ENCODE results near the gene IQCM.

Gene IQCM

GRCh38 chr4:149815743-149816142, at the start of gene IQCM:
IQCM (minus strand) TSS chr4:149815843; CDS start chr4:149742691, 73,152 bp downstream.
- no peak for DNase-seq

- DNase-seq = no peak
Observed at GRCh38 chr4:149857446-149857845, 41.8 kb upstream of the IQCM start.

- DNase-seq = peak; percentile 6
Observed at GRCh38 chr4:149845743-149846142, 30.1 kb upstream of the IQCM start.

GRCh38 chr4:149841686-149842085, 26.0 kb upstream of the IQCM start:
- DNase-seq = no peak

- no peak for DNase-seq
Observed at GRCh38 chr4:149838036-149838435, 22.4 kb upstream of the IQCM start.

- DNase-seq = no peak
Observed at GRCh38 chr4:149836546-149836945, 20.9 kb upstream of the IQCM start.

GRCh38 chr4:149835280-149835679, 19.6 kb upstream of the IQCM start:
- DNase-seq = no peak

GRCh38 chr4:149831656-149832208, 16.1 kb upstream of the IQCM start:
- no peak for DNase-seq

- no peak for DNase-seq
Observed at GRCh38 chr4:149830823-149831222, 15.2 kb upstream of the IQCM start.

- DNase-seq = no peak
Observed at GRCh38 chr4:149825336-149825735, 9.7 kb upstream of the IQCM start.

GRCh38 chr4:149823769-149824221, 8.2 kb upstream of the IQCM start:
- DNase-seq = no peak

- no peak for DNase-seq
Observed at GRCh38 chr4:149801416-149801815, 14.2 kb downstream of the IQCM start.

- no peak for DNase-seq
Observed at GRCh38 chr4:149799546-149799945, 16.1 kb downstream of the IQCM start.

GRCh38 chr4:149796381-149796780, 19.3 kb downstream of the IQCM start:
- DNase-seq = no peak

GRCh38 chr4:149795256-149795655, 20.4 kb downstream of the IQCM start:
- no peak for DNase-seq

GRCh38 chr4:149794352-149794751, 21.3 kb downstream of the IQCM start:
- DNase-seq = no peak

GRCh38 chr4:149793459-149793858, 22.2 kb downstream of the IQCM start:
- no peak for DNase-seq

- no peak for DNase-seq
Observed at GRCh38 chr4:149791851-149792250, 23.8 kb downstream of the IQCM start.

- DNase-seq = no peak
Observed at GRCh38 chr4:149790172-149790907, 25.3 kb downstream of the IQCM start.

GRCh38 chr4:149788300-149788699, 27.3 kb downstream of the IQCM start:
- DNase-seq = no peak

GRCh38 chr4:149785696-149786431, 29.8 kb downstream of the IQCM start:
- no peak for DNase-seq

GRCh38 chr4:149784018-149784417, 31.6 kb downstream of the IQCM start:
- DNase-seq = no peak

GRCh38 chr4:149781150-149781549, 34.5 kb downstream of the IQCM start:
- no peak for DNase-seq

- DNase-seq = no peak
Observed at GRCh38 chr4:149768477-149768876, 47.2 kb downstream of the IQCM start.
